Activated CD4-positive, CD25-positive, alpha-beta regulatory T cell treated with anti-CD3 and anti-CD28 coated beads, Interleukin-2, amount 50 U/mL, for 72 hours (primary cell): ENCODE data around the gene TRAK2.
"Not testable (repeated sequence)": the region's sequence is repeated elsewhere in the genome, so short reads cannot be mapped to it uniquely, and the experiment has no call there.

Source experiments
- DNase-seq: peaks from one replicate; pipeline ENCODE4 v3.0.0; 2021

TRAK2 gene

GRCh38 chr2:201413143-201413542, 38.1 kb downstream of the TRAK2 start:
- no peak for DNase-seq

DNA sequence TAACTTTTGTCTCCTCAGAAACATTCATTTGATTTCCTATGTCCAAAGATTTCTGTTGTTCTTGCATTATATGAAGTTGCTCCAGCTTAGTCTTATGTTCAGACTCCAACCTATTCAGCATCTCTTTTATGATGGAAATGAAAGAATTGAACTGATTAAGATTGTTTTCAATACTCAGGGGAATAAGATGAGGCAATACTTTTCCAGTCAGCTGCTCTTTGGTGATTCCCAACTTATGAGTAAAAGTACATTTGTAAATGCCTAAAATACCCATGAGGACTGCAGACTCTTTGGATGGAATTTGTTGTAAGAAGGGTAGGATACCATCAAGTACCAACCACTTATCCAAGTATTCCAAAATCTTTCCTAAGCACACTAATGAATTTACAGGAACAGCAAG, 39.8 kb downstream of the TRAK2 start:
- DNase-seq, result no peak

GRCh38 chr2:201408931-201409330, 42.3 kb downstream of the TRAK2 start:
- no peak for DNase-seq

GRCh38 chr2:201407265-201407664, 44.0 kb downstream of the TRAK2 start:
- no peak for DNase-seq

DNA sequence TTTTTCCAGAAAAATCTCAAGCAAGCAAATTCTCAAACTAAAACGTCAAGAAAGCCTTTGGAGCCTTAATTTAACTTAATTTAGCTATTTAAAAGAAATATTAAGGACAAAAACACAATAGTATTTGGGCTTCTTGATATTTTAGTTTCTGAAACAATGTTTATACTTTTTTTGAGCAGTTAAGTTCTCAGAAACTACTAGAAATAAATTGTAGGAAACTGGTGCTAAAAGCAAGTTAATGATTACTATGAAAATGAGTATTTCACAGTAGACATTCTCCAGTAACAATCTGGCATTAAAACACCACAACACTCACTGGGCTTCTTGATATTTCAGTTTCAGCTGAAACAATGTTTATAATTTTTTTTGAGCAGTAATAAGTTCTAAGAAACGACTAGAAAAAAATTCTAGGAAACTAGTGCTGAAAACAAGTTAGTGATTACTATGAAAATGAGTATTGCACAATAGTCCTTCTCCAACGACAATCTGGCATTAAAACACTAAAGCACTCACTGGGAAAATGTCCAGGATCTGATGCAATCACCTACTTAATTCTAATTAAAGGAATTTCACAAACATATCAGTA, 45.1 kb downstream of the TRAK2 start:
- DNase-seq, result no peak

- DNase-seq, result no peak
Measured at GRCh38 chr2:201404699-201405280, 46.5 kb downstream of the TRAK2 start.

DNA sequence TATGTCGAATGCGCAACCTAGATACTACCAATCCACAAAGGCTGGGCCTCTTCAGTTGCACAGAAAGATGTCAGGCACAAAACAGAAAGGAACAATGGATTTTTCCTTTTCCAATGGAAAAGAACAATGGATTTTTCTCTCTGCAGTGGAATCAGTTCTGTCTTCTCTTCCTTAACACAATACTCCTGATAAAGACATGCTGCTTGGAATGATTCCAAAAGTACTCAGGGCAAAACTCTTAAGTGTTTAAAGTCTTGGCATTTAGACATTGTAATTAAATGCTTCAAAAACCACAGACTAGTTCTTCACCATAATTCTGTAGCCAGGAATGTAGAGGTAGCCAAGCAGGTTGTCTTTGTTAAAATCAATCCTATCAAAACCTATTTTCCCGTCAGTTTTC, 47.4 kb downstream of the TRAK2 start:
- DNase-seq, result no peak

DNA sequence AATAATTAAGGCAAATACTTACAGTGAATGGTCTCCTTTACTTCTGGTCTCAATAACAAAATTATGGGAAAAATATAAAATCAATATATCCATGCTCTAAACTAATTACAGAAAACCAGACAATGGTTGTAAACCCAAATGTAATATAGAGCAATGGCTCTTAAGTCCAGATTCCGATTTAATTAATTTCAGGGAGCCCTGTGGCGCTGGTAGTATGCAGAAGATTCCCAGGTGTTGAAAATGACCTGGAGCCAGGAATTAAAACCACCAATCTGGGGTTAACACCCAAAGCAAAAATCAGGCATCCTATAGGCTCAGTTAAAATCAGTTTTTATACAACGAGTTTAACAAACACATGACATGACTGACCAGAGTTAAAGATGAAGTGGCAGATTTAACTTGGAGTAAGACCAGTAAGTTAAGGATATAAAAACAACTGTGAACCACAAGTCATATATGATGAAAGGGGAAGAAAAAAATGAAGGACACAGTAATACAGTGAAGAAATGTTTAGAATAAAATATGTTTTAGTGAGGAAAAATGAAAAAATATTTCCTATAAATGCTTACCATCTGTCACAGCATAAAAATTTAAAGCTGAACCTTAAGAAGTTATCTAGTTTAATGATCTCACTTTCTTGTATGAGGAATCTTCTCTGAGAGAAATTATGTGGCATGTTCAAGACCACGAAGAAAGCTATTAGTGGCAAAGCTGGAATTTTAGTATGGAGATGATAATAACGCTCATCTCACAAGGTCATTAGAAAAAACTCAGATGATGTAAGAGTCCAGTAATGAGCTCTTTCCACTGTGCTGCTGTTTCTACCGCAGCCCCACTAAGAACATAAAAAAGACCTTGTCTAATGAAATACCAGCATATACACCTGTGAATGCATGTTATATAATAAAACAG, 48.4 kb downstream of the TRAK2 start:
- no peak for DNase-seq

DNA sequence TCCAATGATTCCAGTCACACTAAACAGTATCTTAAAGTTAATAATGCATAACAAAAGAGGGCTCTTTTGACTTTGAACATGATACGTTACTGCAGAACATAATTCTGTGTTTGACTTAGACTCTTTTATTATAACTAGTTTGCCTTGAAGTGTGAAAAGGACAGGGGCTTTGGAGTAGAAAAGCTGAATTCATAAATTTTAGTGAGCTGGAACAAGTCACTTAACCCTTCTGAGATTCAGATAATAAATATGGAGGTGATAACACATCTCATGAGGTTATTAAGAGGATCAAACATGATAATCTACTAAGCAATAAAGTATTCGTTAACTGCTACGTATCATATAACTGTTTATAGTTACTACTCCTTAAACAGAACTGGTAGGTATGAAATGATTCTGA, 49.4 kb downstream of the TRAK2 start:
- DNase-seq, result no peak

DNA sequence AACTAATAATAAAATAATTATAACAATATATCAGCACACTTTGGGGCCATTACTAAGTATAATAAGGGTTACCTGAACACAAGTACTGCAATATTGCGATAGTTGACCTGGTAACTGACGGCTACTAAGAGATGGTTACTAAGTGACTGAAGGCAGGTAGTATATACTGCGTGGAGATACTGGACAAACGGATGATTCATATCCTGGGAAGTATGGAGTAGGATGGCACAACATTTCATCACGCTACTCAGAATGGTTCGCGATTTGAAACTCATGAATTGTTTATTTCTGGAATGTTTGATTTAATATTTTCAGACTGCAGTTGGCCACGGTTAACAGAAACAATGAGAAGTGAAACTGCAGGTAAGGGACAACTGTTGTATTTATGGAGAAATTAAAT, 54.7 kb downstream of the TRAK2 start:
- no peak for DNase-seq

DNA sequence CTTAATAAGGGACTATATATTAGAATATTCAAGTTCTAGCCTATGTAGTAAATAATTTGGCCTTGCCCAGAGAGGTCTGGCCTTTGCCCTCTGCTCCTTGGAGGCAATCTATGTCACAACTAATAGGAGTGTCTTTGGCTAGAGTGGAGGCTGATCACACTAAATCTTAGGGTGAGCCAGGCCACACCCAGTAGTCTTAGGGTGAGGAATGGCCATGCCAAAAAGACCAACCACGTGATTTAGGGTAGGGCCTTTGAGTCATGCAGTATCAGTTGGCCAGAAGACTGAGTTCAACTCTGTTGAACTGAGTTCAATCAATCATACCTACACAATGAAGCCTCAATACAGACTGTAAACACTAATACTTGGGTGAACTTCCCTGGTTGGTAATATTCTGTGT, 68.1 kb downstream of the TRAK2 start:
- no peak for DNase-seq

- DNase-seq, result no peak
Measured at GRCh38 chr2:201378496-201379397, 72.5 kb downstream of the TRAK2 start.

DNA sequence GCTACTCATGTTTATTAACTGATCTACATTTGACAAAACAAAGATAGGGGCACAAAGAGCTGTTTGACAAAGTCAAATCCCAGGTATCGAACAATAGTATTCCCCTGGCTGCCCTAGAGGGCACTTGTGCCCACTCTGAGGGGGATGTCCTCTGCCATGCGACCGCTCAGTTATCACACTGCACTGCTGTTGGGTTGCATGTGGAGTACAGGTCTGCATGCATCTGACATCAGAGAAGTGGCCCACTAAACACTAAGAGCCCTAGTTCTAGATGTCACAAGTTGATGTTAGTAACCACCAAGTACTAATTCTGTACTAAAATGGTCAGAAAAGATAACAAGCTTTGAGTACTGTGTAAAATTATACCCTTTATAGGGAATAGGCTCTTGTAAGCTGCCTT, 74.0 kb downstream of the TRAK2 start:
- no peak for DNase-seq

DNA sequence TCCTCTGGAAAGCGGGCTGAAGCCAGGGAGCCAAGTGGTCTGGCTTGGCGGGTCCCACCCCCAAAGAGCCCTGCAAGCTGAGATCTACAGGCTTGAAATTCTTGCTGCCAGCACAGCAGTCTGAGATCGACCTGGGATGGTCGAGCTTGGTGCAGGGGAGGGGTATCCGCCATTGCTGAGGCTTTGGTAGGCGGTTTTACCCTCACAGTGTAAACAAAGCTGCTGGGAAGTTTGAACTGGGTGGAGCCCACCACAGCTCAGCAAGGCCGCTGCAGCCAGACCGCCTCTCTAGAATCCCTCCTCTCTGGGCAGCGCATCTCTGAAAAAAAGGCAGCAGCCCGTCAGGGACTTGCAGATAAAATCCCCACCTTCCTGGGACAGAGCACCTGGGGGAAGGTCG, 81.5 kb downstream of the TRAK2 start:
- DNase-seq, result no peak

DNA sequence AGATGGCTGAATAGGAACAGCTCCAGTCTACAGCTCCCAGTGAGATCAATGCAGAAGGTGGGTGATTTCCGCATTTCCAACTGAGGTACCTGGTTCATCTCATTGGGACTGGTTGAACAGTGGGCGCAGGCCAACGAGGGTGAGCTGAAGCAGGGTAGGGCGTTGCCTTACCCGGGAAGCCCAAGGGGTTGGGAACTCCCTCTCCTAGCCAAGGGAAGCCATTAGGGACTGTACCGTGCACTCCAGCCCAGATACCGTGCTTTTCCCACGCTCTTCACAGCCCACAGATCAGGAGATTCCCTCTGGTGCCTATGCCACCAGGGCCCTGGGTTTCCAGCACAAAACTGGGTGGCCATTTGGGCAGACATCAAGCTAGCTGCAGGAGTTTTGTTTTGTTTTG, 81.9 kb downstream of the TRAK2 start:
- not testable (repeated sequence) for DNase-seq

DNA sequence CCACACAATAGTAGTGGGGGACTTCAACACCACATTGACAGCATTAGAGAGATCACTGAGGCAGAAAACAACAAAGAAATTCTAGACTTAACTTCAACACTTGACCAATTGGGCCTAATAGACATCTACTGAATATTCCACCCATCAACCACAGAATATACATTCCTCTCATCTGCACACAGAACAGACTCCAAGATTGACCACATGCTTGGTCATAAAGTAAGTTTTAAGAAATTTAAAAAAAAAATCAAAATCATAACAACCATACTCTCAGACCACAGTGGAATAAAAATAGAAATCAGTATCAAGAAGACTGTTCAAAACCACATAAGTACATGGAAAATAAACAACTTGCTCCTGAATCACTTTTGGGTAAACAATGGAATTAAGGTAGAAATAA, 85.1 kb downstream of the TRAK2 start:
- DNase-seq, result no peak

DNA sequence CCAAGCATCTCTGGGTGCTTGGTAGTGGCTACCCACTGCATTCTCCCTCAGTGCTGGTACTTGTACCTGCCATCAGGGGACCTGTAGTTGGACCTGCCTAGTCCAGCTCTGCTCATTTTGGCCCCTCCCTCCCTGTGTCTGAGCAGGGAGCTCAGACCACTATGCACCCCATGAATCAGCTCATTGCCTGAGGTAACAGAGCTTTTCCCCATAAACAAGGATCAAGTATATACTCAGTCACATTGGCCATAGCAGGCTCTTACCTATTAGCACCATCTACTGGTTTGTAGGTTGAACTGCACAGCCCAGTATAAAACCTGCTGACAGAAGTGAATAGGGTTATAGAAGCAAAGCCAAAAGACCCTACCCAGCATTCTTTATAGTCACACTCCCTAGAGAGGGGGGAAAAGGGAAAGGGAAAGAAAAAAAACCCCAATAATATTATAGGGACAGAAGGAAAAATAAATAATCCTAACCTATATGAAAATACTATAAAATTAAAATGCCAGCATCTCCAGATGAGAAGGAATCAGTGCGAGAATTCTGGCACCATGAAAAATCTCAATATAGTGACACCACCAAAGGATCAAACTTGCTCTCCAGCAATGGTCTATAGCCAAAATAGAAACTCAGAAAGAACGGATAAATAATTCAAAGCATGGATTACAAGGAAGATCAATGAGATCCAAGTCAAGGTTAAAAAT, 87.2 kb downstream of the TRAK2 start:
- no peak for DNase-seq

DNA sequence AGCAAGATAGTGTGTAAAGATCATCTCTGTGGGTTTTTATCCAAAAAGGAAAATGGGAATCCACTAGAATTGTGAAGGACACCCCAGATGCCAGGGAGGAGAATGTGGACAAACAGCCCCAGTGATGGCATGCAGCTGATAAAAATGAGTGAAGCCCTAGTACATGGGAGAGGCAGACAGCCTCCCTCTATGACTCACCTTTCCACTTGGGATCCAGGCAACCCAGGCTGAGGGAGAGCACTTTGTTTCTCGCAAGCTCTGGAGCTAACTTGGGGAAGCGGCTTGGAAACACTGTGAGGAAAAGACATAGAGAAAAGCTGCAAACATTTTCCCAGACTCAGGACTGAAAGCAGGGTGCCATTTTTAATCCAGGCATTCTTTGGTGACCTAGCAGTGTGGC, 88.9 kb downstream of the TRAK2 start:
- DNase-seq, result no peak

GRCh38 chr2:201361078-201361733, 90.1 kb downstream of the TRAK2 start:
- no peak for DNase-seq

- DNase-seq, result no peak
Measured at GRCh38 chr2:201360256-201360655, 91.0 kb downstream of the TRAK2 start.

GRCh38 chr2:201358684-201359083, 92.6 kb downstream of the TRAK2 start:
- no peak for DNase-seq

DNA sequence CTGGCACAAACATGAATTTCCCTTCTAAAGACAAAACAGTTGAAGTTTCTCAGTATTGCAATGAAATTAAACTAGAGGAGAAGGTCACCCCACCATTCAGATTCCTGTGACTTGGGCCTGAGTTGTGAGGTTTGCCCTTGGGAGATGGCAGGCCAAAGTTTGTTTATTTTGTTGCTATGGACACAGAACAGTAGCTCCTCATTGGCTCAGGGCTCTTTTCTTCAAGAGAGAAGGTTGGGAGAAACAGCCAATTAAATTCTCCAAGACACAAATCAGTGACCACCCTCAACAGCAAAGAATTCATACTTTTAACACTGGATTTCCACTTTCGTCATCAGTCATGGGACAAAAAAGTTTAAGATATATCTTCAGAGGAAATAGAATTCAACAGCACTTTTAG, 94.0 kb downstream of the TRAK2 start, which contains the start of gene FLACC1:
Gene FLACC1, minus strand, starts transcription at position 125 of the 400 bp plus-strand sequence. CDS start 5,941 bp downstream, outside the sequence.
- DNase-seq, result no peak
